HAP-1 (cell line): ENCODE measurements around the gene IFNG.
A peak's percentile ranks its signal among the peaks of the same experiment; 100 is the strongest.
"Not testable (repeated sequence)": the region's sequence is repeated elsewhere in the genome, so short reads cannot be mapped to it uniquely, and the experiment has no call there.

Experiments
- DNase-seq, 2 experiments: peaks; one replicate each; pipeline ENCODE4 v3.0.0-alpha.2; 2016 to 2020; ENCODE audit warnings: low spot score in 2 of 2
- H3K27me3 ChIP-seq: fragments of 250-450 bp; sonication (Bioruptor Pico); 2 replicates; pipeline ENCODE4 v1.5.1; 2020; ENCODE audit warnings: low read depth, mild to moderate bottlenecking, moderate library complexity
- H3K36me3 ChIP-seq: fragments of 250-450 bp; sonication (Bioruptor Pico); replicated peaks from 2 replicates; pipeline ENCODE4 v1.5.1; 2020; ENCODE audit warnings: mild to moderate bottlenecking
- H3K4me1 ChIP-seq: fragments of 250-450 bp; sonication (Bioruptor Pico); 2 replicates; pipeline ENCODE4 v1.5.1; 2020; ENCODE audit warnings: mild to moderate bottlenecking
- H3K4me3 ChIP-seq: fragments of 250-450 bp; sonication (Bioruptor Pico); 2 replicates; pipeline ENCODE4 v1.5.1; 2020; ENCODE audit warnings: mild to moderate bottlenecking, moderate library complexity
- H3K9me3 ChIP-seq: fragments of 250-450 bp; sonication (Bioruptor Pico); 2 replicates; pipeline ENCODE4 v1.5.1; 2020; ENCODE audit warnings: mild to moderate bottlenecking, moderate library complexity
- in situ Hi-C: fragments of 300-500 bp; cut with MboI; formaldehyde crosslinking; loops from 3 replicates; pipeline ENCODE4 v1.14.3; 2020; ENCODE audit warnings: low sequenced_read_pairs, inconsistent platforms, mixed read lengths

IFNG gene

GRCh38 chr12:68159681-68160304 is at the start of gene IFNG:
Gene IFNG, minus strand, starts transcription at chr12:68159740. Its CDS starts 125 bp downstream, at chr12:68159615.
- H3K27me3 ChIP-seq: no peaks in the 10 kb centered on the region
- no peak within 1 kb of the TSS for H3K4me3 ChIP-seq
- H3K36me3 ChIP-seq: no peaks in the 10 kb centered on the region
- H3K4me1 ChIP-seq: no peaks in the 10 kb centered on the region
- DNase-seq: no peak
- no peaks in the 10 kb centered on the region for H3K9me3 ChIP-seq
- in situ Hi-C loops: no loop called here

GRCh38 chr12:68209048-68209728 is 49.6 kb upstream of the IFNG start:
- peak in 1 of 2 experiments; percentile 38 for DNase-seq
- in situ Hi-C loops, H3K27me3 ChIP-seq, H3K4me3 ChIP-seq, H3K36me3 ChIP-seq, H3K9me3 ChIP-seq, H3K4me1 ChIP-seq: not testable (repeated sequence)

GRCh38 chr12:68207276-68207675 is 47.7 kb upstream of the IFNG start:
- Histone ChIP-seq H3K9me3 (no peaks in the 10 kb centered on the region), H3K27me3 (0 out of 2 replicates have a peak, but pooled peaks cover 3% of the 10 kb centered on the region), H3K4me1 (no peaks in the 10 kb centered on the region), H3K4me3 (no peak overlapping the region), H3K36me3 (no peaks in the 10 kb centered on the region)
- no peak for DNase-seq
- in situ Hi-C loops: no loop called here

- 0 out of 2 replicates have a peak, but pooled peaks cover 3% of the 10 kb centered on the region for H3K27me3 ChIP-seq
- no peaks in the 10 kb centered on the region for H3K36me3 ChIP-seq
- no peak overlapping the region for H3K4me3 ChIP-seq
- no peak for DNase-seq
- H3K9me3 ChIP-seq: no peaks in the 10 kb centered on the region
- in situ Hi-C loops: no loop called here
- no peaks in the 10 kb centered on the region for H3K4me1 ChIP-seq
Observed at GRCh38 chr12:68206446-68206845, 46.9 kb upstream of the IFNG start.

GRCh38 chr12:68203460-68203875 is 43.9 kb upstream of the IFNG start:
- in situ Hi-C loops: no loop called here

GRCh38 chr12:68200854-68201253 is 41.3 kb upstream of the IFNG start:
- no peaks in the 10 kb centered on the region for H3K9me3 ChIP-seq
- no peak overlapping the region for H3K4me3 ChIP-seq
- H3K36me3 ChIP-seq: no peaks in the 10 kb centered on the region
- no peaks in the 10 kb centered on the region for H3K4me1 ChIP-seq
- in situ Hi-C loops: no loop called here
- no peak for DNase-seq
- 0 out of 2 replicates have a peak, but pooled peaks cover 2% of the 10 kb centered on the region for H3K27me3 ChIP-seq

More at GRCh38 chr12:68203460-68203875, 43.9 kb upstream of the IFNG start:
- Histone ChIP-seq H3K36me3 (no peaks in the 10 kb centered on the region), H3K4me1 (no peaks in the 10 kb centered on the region), H3K27me3 (0 out of 2 replicates have a peak, but pooled peaks cover 3% of the 10 kb centered on the region), H3K4me3 (no peak overlapping the region), H3K9me3 (no peaks in the 10 kb centered on the region)
- no peak for DNase-seq

GRCh38 chr12:68199127-68199526 is 39.6 kb upstream of the IFNG start:
- no peak for DNase-seq
- in situ Hi-C loops: no loop called here

GRCh38 chr12:68198507-68199086 is 39.1 kb upstream of the IFNG start:
- no peaks in the 10 kb centered on the region for H3K9me3 ChIP-seq
- in situ Hi-C loops: no loop called here
- no peaks in the 10 kb centered on the region for H3K36me3 ChIP-seq
- no peaks in the 10 kb centered on the region; the same call in 1 of the 2 replicates for H3K27me3 ChIP-seq
- no peaks in the 10 kb centered on the region for H3K4me1 ChIP-seq
- no peak for DNase-seq
- no peak overlapping the region for H3K4me3 ChIP-seq

More at GRCh38 chr12:68199127-68199526, 39.6 kb upstream of the IFNG start:
- Histone ChIP-seq H3K4me3 (no peak overlapping the region), H3K27me3 (no peaks in the 10 kb centered on the region; the same call in 1 of the 2 replicates), H3K9me3 (no peaks in the 10 kb centered on the region), H3K4me1 (no peaks in the 10 kb centered on the region), H3K36me3 (no peaks in the 10 kb centered on the region)

GRCh38 chr12:68190301-68190700 is 30.8 kb upstream of the IFNG start:
- Histone ChIP-seq H3K4me3 (no peak overlapping the region), H3K36me3 (no peaks in the 10 kb centered on the region), H3K9me3 (no peaks in the 10 kb centered on the region), H3K27me3 (peaks cover 6% of the 10 kb centered on the region), H3K4me1 (no peaks in the 10 kb centered on the region)
- in situ Hi-C loops: no loop called here
- no peak for DNase-seq

- H3K4me1 ChIP-seq: no peaks in the 10 kb centered on the region
- H3K36me3 ChIP-seq: no peaks in the 10 kb centered on the region
- H3K27me3 ChIP-seq: peaks cover 6% of the 10 kb centered on the region
- no peak overlapping the region for H3K4me3 ChIP-seq
- no peaks in the 10 kb centered on the region for H3K9me3 ChIP-seq
- no peak for DNase-seq
- in situ Hi-C loops: no loop called here
Observed at GRCh38 chr12:68189821-68190242, 30.3 kb upstream of the IFNG start.

- Histone ChIP-seq H3K4me1 (no peaks in the 10 kb centered on the region), H3K36me3 (no peaks in the 10 kb centered on the region), H3K27me3 (peaks cover 6% of the 10 kb centered on the region; the same call in 1 of the 2 replicates), H3K9me3 (no peaks in the 10 kb centered on the region), H3K4me3 (no peak overlapping the region)
- no peak for DNase-seq
- in situ Hi-C loops: no loop called here
Observed at GRCh38 chr12:68185598-68185997, 26.1 kb upstream of the IFNG start.

- no peaks in the 10 kb centered on the region for H3K4me1 ChIP-seq
- no peaks in the 10 kb centered on the region for H3K9me3 ChIP-seq
- no peak for DNase-seq
- no peaks in the 10 kb centered on the region for H3K36me3 ChIP-seq
- in situ Hi-C loops: no loop called here
- H3K27me3 ChIP-seq: no peaks in the 10 kb centered on the region
- H3K4me3 ChIP-seq: no peak overlapping the region
Observed at GRCh38 chr12:68180792-68181744, 21.5 kb upstream of the IFNG start.

GRCh38 chr12:68178774-68179439 is 19.4 kb upstream of the IFNG start:
- no peak for DNase-seq
- in situ Hi-C loops: no loop called here
- H3K4me3 ChIP-seq: no peak overlapping the region
- no peaks in the 10 kb centered on the region for H3K4me1 ChIP-seq
- no peaks in the 10 kb centered on the region for H3K27me3 ChIP-seq
- H3K36me3 ChIP-seq: no peaks in the 10 kb centered on the region
- H3K9me3 ChIP-seq: no peaks in the 10 kb centered on the region
